ENCODE measurements around the gene MCAT.

The MCAT gene

DNA sequence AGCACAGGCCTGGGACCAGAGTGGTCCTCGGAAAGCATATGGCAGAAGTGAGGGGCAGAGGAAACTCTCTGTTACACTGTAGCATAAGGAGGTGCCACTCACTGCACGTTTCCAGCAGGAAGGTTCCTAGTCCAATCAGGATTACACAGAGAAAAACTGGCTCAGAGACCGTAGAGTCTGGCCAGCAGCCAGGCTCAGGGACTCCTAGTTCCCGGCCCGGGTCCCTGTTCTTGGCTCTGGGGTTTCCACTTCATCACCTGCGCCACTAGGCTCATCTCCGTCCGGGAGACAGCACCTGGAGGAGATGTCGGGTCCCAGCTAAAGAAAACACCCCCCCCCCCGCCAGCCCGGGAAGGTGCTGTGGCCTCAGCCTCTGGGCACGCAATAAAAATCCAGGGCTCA lies 42.7 kb upstream of the MCAT start:
- TF ChIP-seq, protein P1, sequence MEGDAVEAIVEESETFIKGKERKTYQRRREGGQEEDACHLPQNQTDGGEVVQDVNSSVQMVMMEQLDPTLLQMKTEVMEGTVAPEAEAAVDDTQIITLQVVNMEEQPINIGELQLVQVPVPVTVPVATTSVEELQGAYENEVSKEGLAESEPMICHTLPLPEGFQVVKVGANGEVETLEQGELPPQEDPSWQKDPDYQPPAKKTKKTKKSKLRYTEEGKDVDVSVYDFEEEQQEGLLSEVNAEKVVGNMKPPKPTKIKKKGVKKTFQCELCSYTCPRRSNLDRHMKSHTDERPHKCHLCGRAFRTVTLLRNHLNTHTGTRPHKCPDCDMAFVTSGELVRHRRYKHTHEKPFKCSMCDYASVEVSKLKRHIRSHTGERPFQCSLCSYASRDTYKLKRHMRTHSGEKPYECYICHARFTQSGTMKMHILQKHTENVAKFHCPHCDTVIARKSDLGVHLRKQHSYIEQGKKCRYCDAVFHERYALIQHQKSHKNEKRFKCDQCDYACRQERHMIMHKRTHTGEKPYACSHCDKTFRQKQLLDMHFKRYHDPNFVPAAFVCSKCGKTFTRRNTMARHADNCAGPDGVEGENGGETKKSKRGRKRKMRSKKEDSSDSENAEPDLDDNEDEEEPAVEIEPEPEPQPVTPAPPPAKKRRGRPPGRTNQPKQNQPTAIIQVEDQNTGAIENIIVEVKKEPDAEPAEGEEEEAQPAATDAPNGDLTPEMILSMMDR (IDR thresholded peaks at IDR 0.05; ENCODE audit: insufficient read depth, low read length, missing control alignments), result no peak
- peak overlapping the region; percentile 67 for H3K4me3 ChIP-seq (ENCODE audit: low read depth, low read length)
- DNase-seq (ENCODE audit: low read depth, low spot score), result no peak
- ChIA-PET CTCF (no interaction called here), POLR2A (interaction anchor here (0.7 to 1.1 kb wide), 2 partner anchors 17 to 196 kb away, joined by 3 read pairs; no protein-coding TSS in a partner anchor)

DNA sequence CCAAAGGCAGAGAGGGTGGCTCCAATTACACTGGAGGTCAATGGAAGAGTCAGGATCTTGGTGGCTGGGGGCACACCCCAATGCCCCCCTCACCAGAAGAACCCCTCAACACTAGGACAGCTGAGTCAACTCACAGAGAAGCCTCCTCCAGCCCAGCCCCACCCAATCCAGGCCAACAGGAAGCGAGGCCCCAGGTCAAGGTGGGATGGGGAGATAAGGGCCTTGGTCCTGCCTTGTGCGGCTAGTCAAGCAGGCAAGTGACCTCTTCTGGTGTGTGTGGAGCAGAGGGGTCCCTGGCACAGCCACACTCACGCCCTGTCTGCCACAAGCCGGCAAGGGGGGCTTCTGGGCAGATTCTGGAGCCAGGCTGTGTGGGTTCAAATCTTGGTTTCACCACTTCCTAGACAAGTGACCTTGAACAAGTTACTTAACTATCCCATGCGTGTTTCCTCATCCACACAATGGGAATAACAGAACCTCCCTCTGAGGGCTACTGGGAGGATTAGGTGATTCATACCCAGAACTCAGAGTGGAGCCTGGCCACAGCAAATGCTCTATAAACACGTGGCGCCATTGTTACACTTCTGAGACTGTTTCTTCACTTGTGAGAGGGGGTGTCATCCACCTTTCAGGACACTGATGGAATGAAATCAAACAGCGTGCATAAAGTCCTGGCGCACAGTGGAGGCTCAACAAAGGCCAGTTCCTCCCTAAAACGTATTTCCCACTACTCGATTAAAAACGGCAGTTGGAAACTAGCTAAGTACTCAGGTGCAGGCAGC lies 40.5 kb upstream of the MCAT start:
- CTCF ChIA-PET, result no interaction called here
- no peak for DNase-seq (ENCODE audit: low read depth, low spot score)
- H3K4me3 ChIP-seq (ENCODE audit: low read depth, low read length), result no peak overlapping the region
- TF ChIP-seq, protein P1 (IDR thresholded peaks at IDR 0.05; ENCODE audit: insufficient read depth, low read length, missing control alignments), result no peak
- POLR2A ChIA-PET, result no interaction called here

DNA sequence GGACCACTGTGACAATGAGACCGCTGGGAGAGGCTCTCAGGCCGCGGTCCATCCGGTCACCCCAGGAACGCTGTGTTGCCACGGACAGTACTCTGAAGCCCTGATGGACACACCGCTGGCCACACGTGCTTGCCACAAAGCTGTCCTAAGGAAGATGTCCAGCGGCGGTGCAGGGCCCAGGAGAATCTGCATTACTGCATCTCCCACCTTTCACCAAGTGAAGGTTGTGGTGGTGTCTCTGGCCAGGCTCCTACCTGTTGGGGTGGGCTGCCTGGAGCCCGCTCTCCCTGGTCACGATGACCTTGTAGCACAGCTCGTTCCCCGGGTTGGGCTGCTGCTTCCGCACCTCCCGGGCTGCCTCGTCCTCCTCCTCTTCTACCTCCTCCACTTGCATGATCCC lies 39.5 kb upstream of the MCAT start:
- ChIA-PET POLR2A (no interaction called here), CTCF (no interaction called here)

DNA sequence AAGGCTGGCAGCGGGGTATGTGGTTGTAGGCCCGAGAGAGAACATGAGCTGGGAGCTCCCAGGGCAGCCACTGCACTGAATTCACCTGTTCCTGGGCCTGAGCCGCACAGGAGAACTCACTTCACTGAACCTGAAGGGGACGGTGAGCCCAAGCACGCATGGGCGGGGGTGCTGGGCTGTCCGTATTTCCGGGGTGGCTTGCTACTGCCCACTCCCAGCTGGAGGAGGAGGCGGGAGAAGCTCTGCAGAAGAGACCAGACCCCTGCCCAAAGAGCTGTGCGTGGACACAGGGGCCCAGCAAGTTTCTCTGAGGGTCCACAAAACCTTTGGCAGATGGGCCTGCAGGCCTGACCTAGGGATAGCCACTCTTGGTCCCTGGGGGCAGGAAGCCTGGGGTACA lies 38.9 kb upstream of the MCAT start:
- H3K4me3 ChIP-seq (ENCODE audit: low read depth, low read length), result no peak overlapping the region
- POLR2A ChIA-PET, result no interaction called here
- DNase-seq (ENCODE audit: low read depth, low spot score), result no peak
- TF ChIP-seq, protein P1 (IDR thresholded peaks at IDR 0.05; ENCODE audit: insufficient read depth, low read length, missing control alignments), result no peak
- CTCF ChIA-PET, result interaction anchor here (0.7 kb wide), 1 partner anchor 20 kb away, joined by 3 read pairs; no protein-coding TSS in a partner anchor

More for the DNA sequence above, 39.5 kb upstream of the MCAT start:
- TF ChIP-seq, protein P1 (IDR thresholded peaks at IDR 0.05; ENCODE audit: insufficient read depth, low read length, missing control alignments), result no peak
- no peak overlapping the region for H3K4me3 ChIP-seq (ENCODE audit: low read depth, low read length)
- no peak for DNase-seq (ENCODE audit: low read depth, low spot score)

DNA sequence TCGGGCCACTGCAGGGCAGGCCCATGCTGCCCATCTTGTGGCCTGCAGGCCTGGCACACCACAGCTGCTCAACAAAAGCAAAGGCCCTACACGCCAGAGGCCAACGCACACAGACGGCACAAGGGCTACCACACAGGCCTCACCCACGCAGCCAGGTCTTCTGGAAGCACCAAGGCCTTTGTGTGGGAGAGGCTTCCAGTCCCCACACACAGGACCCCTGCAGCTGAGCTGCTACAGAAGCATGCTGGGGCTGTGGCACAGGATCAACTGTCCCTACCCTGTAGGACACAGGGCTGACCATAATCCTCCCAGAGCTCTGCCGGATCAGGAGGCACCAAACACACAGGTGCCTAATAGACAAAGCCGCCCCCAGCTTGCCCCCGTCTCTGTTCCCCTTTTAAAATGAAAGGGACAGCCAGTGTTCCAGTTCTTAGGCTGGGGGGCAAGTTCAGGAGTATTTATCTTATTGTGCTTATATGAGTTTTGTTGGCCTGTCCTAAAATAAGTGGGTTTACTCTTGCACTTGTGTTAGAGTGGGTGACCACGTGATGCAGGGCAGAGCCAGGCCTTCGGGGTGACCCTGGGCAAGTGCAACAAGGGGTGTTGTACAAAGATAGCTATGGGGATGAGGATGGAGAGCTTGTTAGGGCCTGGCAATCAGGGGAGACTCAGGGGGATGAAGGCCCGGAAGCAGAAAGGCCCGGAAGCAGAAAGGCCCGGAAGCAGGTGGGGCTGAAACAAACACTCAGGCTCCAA lies 38.3 kb upstream of the MCAT start:
- no peak overlapping the region for H3K4me3 ChIP-seq (ENCODE audit: low read depth, low read length)
- no peak for DNase-seq (ENCODE audit: low read depth, low spot score)
- ChIA-PET POLR2A (no interaction called here), CTCF (interaction anchor here (0.7 kb wide), 1 partner anchor 20 kb away, joined by 3 read pairs; no protein-coding TSS in a partner anchor)
- TF ChIP-seq, protein P1 (IDR thresholded peaks at IDR 0.05; ENCODE audit: insufficient read depth, low read length, missing control alignments), result no peak

DNA sequence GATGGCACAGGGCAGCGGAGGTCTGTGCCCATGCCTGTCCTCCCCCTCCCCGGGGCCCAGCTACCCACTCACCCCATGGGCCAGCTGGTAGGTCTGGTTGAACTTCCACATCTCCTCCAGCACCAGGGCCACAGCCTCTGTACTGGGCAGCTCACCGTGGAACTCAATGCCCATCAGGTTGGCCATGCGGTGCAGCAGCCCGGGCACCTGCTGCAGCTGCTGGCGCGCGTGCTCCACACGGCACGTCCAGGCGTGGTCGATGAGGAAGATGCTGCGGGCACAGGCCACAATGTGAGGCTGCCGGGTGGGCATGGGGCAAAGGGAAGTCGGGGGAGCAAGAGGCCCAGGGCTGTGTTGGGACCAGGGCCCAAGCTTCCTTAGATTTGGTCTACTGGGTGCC lies 37.5 kb upstream of the MCAT start:
- no peak for DNase-seq (ENCODE audit: low read depth, low spot score)
- ChIA-PET CTCF (no interaction called here), POLR2A (interaction anchor here (1.3 kb wide), 1 partner anchor 12 kb away, joined by 3 read pairs; no protein-coding TSS in a partner anchor)
- TF ChIP-seq, protein P1 (IDR thresholded peaks at IDR 0.05; ENCODE audit: insufficient read depth, low read length, missing control alignments), result no peak
- H3K4me3 ChIP-seq (ENCODE audit: low read depth, low read length), result no peak overlapping the region

Measured in AG04449 (cell line).